HFFc6 (cell line): ENCODE results near the gene SOX15. TPM values are rescaled to one million over a fixed set of nuclear protein-coding genes. Genes with fewer than 3 reads are reported as not detected.
A peak's percentile ranks its signal among the peaks of the same experiment; 100 is the strongest.

Source experiments
- DNase-seq: peaks from one replicate; pipeline ENCODE4 v3.0.0-alpha.2; 2018
- H3K27ac Mint-ChIP-seq: 2 replicates; pipeline ENCODE4 v1.8.0; 2020; ENCODE audit warnings: mild to moderate bottlenecking, mixed read lengths
- H3K27me3 Mint-ChIP-seq: 2 replicates; pipeline ENCODE4 v1.8.0; 2021; ENCODE audit warnings: mild to moderate bottlenecking, moderate library complexity, mixed read lengths; ENCODE audit not compliant: insufficient read depth
- H3K36me3 Mint-ChIP-seq: 2 replicates; pipeline ENCODE4 v1.8.0; 2021; ENCODE audit warnings: low read depth, mixed read lengths
- H3K4me1 Mint-ChIP-seq: 2 replicates; pipeline ENCODE4 v1.8.0; 2020; ENCODE audit warnings: low read depth, mixed read lengths
- H3K4me3 Mint-ChIP-seq: 2 replicates; pipeline ENCODE4 v1.8.0; 2020; ENCODE audit warnings: mild to moderate bottlenecking, moderate library complexity, mixed read lengths
- H3K9me3 Mint-ChIP-seq: 2 replicates; pipeline ENCODE4 v1.8.0; 2020; ENCODE audit warnings: mild to moderate bottlenecking, mixed read lengths
- total RNA-seq, 6 experiments: library from RNA; stranded (reverse); fragmentation: NEBNext Ultra II Directional; extraction: Animal tissue kit (Norgen Biotek cat#: 25700); gene quantifications; 2 replicates in 1 of 6; 3 replicates in 5 of 6; pipeline ENCODE4 v1.2.3, GENCODE V29; 2021
- TF ChIP-seq, protein P1 (sequence below): fragments of 200-600 bp; sonication (generic); IDR thresholded peaks from 2 replicates; pipeline ENCODE4 v1.5.0; 2021; ENCODE audit warnings: antibody characterized with exemption, mild to moderate bottlenecking

SOX15 gene
- total RNA-seq, 6 experiments from 2014 or later = 0.62 to 1.0 (median 0.81) TPM

- peaks cover 71% of the 10 kb centered on the region for H3K4me1 Mint-ChIP-seq
- H3K9me3 Mint-ChIP-seq = no peaks in the 10 kb centered on the region
- H3K27me3 Mint-ChIP-seq = peaks cover 8% of the 10 kb centered on the region
- peak overlapping the region; percentile 75 for H3K4me3 Mint-ChIP-seq
- H3K36me3 Mint-ChIP-seq = peaks cover 26% of the 10 kb centered on the region
- TF ChIP-seq, protein P1, sequence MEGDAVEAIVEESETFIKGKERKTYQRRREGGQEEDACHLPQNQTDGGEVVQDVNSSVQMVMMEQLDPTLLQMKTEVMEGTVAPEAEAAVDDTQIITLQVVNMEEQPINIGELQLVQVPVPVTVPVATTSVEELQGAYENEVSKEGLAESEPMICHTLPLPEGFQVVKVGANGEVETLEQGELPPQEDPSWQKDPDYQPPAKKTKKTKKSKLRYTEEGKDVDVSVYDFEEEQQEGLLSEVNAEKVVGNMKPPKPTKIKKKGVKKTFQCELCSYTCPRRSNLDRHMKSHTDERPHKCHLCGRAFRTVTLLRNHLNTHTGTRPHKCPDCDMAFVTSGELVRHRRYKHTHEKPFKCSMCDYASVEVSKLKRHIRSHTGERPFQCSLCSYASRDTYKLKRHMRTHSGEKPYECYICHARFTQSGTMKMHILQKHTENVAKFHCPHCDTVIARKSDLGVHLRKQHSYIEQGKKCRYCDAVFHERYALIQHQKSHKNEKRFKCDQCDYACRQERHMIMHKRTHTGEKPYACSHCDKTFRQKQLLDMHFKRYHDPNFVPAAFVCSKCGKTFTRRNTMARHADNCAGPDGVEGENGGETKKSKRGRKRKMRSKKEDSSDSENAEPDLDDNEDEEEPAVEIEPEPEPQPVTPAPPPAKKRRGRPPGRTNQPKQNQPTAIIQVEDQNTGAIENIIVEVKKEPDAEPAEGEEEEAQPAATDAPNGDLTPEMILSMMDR = no peak
- no peak for DNase-seq
- H3K27ac Mint-ChIP-seq = peak overlapping the region; percentile 94
Observed at GRCh38 chr17:7588553-7589203, 1.2 kb downstream of the SOX15 start.

- TF ChIP-seq, protein P1 = peak; percentile 36; the same call in 1 of the 2 replicates
- peaks cover 26% of the 10 kb centered on the region for H3K36me3 Mint-ChIP-seq
- H3K4me1 Mint-ChIP-seq = peaks cover 71% of the 10 kb centered on the region
- peak overlapping the region; percentile 94 for H3K27ac Mint-ChIP-seq
- peak overlapping the region; percentile 75 for H3K4me3 Mint-ChIP-seq
- H3K27me3 Mint-ChIP-seq = peaks cover 9% of the 10 kb centered on the region
- H3K9me3 Mint-ChIP-seq = no peaks in the 10 kb centered on the region
- peak; percentile 97 for DNase-seq
Observed at GRCh38 chr17:7587420-7588151, 2.3 kb downstream of the SOX15 start.

- Mint-ChIP-seq H3K9me3 (no peaks in the 10 kb centered on the region), H3K4me3 (peak overlapping the region; percentile 75), H3K4me1 (peaks cover 77% of the 10 kb centered on the region), H3K36me3 (peaks cover 32% of the 10 kb centered on the region), H3K27ac (peak overlapping the region; percentile 94), H3K27me3 (peaks cover 9% of the 10 kb centered on the region)
- no peak for DNase-seq
- TF ChIP-seq, protein P1 = peak; percentile 49; the same call in 1 of the 2 replicates
Observed at GRCh38 chr17:7586673-7587419, 3.0 kb downstream of the SOX15 start.

DNA sequence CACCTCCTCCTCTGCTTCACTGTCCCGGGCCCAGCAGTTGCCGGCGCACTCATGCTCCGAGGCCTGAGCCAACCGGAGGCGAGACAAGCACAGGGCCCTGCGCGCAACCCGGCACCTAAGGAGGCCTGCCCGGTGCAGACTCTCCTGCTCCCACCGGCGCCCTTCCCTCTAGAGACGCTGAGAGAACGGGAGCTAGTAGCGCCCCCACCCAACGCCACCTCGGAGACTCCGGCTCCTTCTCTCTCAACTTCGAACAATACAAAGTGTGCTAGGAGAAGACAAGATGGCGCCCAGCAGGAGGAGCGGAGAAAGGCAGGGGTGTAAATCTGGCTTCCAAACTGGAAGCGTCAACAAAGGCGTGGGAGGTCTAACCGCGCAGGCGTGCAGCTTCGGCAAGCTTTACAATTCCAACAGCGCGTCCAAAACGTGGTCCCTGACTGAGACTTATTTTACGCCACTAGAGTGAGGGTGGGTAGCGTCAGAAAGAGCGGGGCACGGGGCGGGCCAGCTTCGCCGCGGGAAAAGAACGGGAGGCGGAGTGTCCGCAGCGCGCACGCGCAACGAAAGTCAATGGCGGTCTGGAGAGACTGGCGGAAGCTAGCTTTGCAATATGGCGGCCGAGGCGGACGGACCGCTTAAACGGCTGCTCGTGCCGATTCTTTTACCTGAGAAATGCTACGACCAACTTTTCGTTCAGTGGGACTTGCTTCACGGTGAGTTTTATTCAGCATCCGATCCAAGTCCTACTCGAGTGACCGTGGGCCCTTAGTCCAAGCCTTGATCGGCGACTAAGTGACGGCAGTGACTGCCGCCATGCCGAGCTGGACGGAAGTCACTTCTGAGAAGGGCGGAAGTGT, 6.4 kb downstream of the SOX15 start, which contains the start of gene MPDU1:
TSS of gene MPDU1 (plus strand) at position 600 of the 857 bp plus-strand sequence. CDS start at position 611, 11 bp downstream.
- Mint-ChIP-seq H3K36me3 (peaks cover 36% of the 10 kb centered on the region), H3K9me3 (peaks cover 6% of the 10 kb centered on the region), H3K4me1 (peaks cover 88% of the 10 kb centered on the region), H3K27ac (peak within 1 kb of the TSS; percentile 100), H3K4me3 (peak within 1 kb of the TSS; percentile 96), H3K27me3 (peaks cover 30% of the 10 kb centered on the region)
- DNase-seq = peak; percentile 91
- TF ChIP-seq, protein P1 = no peak; the same call in 1 of the 2 replicates
